ENCODE results near the gene AMPD3. TPM values are rescaled to one million over a fixed set of nuclear protein-coding genes. Genes with fewer than 3 reads are reported as not detected.

Gene AMPD3
- total RNA-seq, 2 experiments from 2014 or later: 13.2 to 14.1 TPM

GRCh38 chr11:10511181-10511621 is 56.1 kb downstream of the AMPD3 start:
- Histone ChIP-seq H3K27me3 (ENCODE audit: control insufficient read depth in 1 of 2, insufficient read depth in 2 of 2, low read length in 2 of 2) (no peaks in the 10 kb centered on the region), H3K36me3 (ENCODE audit: insufficient read depth, low read length) (peaks cover 19% of the 10 kb centered on the region), H3K4me1 (ENCODE audit: insufficient read depth, low read length) (no peaks in the 10 kb centered on the region), H3K27ac (ENCODE audit: low read depth in 1 of 2, low read length in 2 of 2) (no peak overlapping the region), H3K4me3 (ENCODE audit: low read length) (no peak overlapping the region), H3K9me3 (ENCODE audit: control insufficient read depth in 1 of 2, insufficient read depth in 1 of 2, low read length in 2 of 2) (no peaks in the 10 kb centered on the region)
- peaks cover 20% of the 10 kb centered on the region for H3K36me3 Mint-ChIP-seq (ENCODE audit: low read depth)
- no peaks in the 10 kb centered on the region for H3K4me1 Mint-ChIP-seq (ENCODE audit: low read depth)
- TF ChIP-seq CTCF (IDR thresholded peaks at IDR 0.05): no peak
- H3K27ac Mint-ChIP-seq: no peak overlapping the region
- DNase-seq (no peak), ATAC-seq (ENCODE audit: poor library complexity) (no peak)
- no peak overlapping the region for H3K4me3 Mint-ChIP-seq
- POLR2A ChIA-PET: no interaction called here
- H3K27me3 Mint-ChIP-seq: no peaks in the 10 kb centered on the region
- intact Hi-C loops (cut with DNase I, micrococcal nuclease): loop anchor here (10.0 kb wide), 1 partner anchor 224 kb away; no protein-coding TSS in a partner anchor
- CTCF ChIA-PET: interaction anchor here (1.2 to 2.5 kb wide), 2 partner anchors 30 to 105 kb away, joined by 3 to 18 read pairs; partner anchors contain the start of gene RNF141
- H3K9me3 Mint-ChIP-seq: no peaks in the 10 kb centered on the region

GRCh38 chr11:10514202-10514601 is 59.1 kb downstream of the AMPD3 start:
- H3K27me3 Mint-ChIP-seq: no peaks in the 10 kb centered on the region
- no peak overlapping the region for H3K27ac Mint-ChIP-seq
- peaks cover 16% of the 10 kb centered on the region for H3K36me3 ChIP-seq (ENCODE audit: insufficient read depth, low read length)
- H3K27me3 ChIP-seq (ENCODE audit: control insufficient read depth in 1 of 2, insufficient read depth in 2 of 2, low read length in 2 of 2): no peaks in the 10 kb centered on the region
- H3K4me1 Mint-ChIP-seq (ENCODE audit: low read depth): no peaks in the 10 kb centered on the region
- CTCF ChIA-PET: interaction anchor here (0.7 to 1.2 kb wide), 4 partner anchors 20 to 109 kb away, joined by 3 to 5 read pairs (median 4); partner anchors contain the start of gene RNF141
- no peak overlapping the region for H3K4me3 ChIP-seq (ENCODE audit: low read length)
- POLR2A ChIA-PET: no interaction called here
- no peaks in the 10 kb centered on the region for H3K9me3 Mint-ChIP-seq
- no peaks in the 10 kb centered on the region for H3K4me1 ChIP-seq (ENCODE audit: insufficient read depth, low read length)
- H3K36me3 Mint-ChIP-seq (ENCODE audit: low read depth): peaks cover 39% of the 10 kb centered on the region
- ATAC-seq (ENCODE audit: poor library complexity): no peak
- TF ChIP-seq CTCF (IDR thresholded peaks at IDR 0.05): no peak
- H3K9me3 ChIP-seq (ENCODE audit: control insufficient read depth in 1 of 2, insufficient read depth in 1 of 2, low read length in 2 of 2): no peaks in the 10 kb centered on the region
- intact Hi-C loops (cut with DNase I, micrococcal nuclease): loop anchor here (10.0 kb wide), 1 partner anchor 221 kb away; no protein-coding TSS in a partner anchor
- H3K4me3 Mint-ChIP-seq: no peak overlapping the region
- no peak for DNase-seq
- no peak overlapping the region for H3K27ac ChIP-seq (ENCODE audit: low read depth in 1 of 2, low read length in 2 of 2)

- Histone ChIP-seq H3K27me3 (ENCODE audit: control insufficient read depth in 1 of 2, insufficient read depth in 2 of 2, low read length in 2 of 2) (no peaks in the 10 kb centered on the region), H3K4me3 (ENCODE audit: low read length) (no peak overlapping the region), H3K27ac (ENCODE audit: low read depth in 1 of 2, low read length in 2 of 2) (no peak overlapping the region), H3K36me3 (ENCODE audit: insufficient read depth, low read length) (peaks cover 20% of the 10 kb centered on the region), H3K9me3 (ENCODE audit: control insufficient read depth in 1 of 2, insufficient read depth in 1 of 2, low read length in 2 of 2) (no peaks in the 10 kb centered on the region), H3K4me1 (ENCODE audit: insufficient read depth, low read length) (no peaks in the 10 kb centered on the region)
- Mint-ChIP-seq H3K4me3 (no peak overlapping the region), H3K36me3 (ENCODE audit: low read depth) (peaks cover 44% of the 10 kb centered on the region), H3K9me3 (no peaks in the 10 kb centered on the region), H3K27ac (no peak overlapping the region), H3K4me1 (ENCODE audit: low read depth) (no peaks in the 10 kb centered on the region), H3K27me3 (no peaks in the 10 kb centered on the region)
- ChIA-PET POLR2A (no interaction called here), CTCF (interaction anchor here (0.9 to 1.2 kb wide), 3 partner anchors 19 to 109 kb away, joined by 3 to 5 read pairs (median 5); partner anchors contain the start of gene RNF141)
- no peak for ATAC-seq (ENCODE audit: poor library complexity)
- intact Hi-C loops (cut with DNase I, micrococcal nuclease): loop anchor here (10.0 kb wide), 1 partner anchor 220 kb away; no protein-coding TSS in a partner anchor
- no peak for TF ChIP-seq CTCF (IDR thresholded peaks at IDR 0.05)
- no peak for DNase-seq
Measured at GRCh38 chr11:10514709-10515108, 59.6 kb downstream of the AMPD3 start.

Measured in CD4-positive, alpha-beta T cell (primary cell).